ENCODE data around the gene RAVER2.

RAVER2 gene

GRCh38 chr1:64880449-64880848, 135.6 kb downstream of the RAVER2 start:
- no peak for DNase-seq

- no peak for DNase-seq
Observed at GRCh38 chr1:64881281-64881680, 136.4 kb downstream of the RAVER2 start.
